ENCODE data around the gene DPP6. TPM values are rescaled to one million over a fixed set of nuclear protein-coding genes. Genes with fewer than 3 reads are reported as not detected.

Gene DPP6
- total and polyA plus RNA-seq, 9 of the 15 experiments (the other 6 are each of a cell fraction or from before 2014, with no cell fraction given): not detected

- TF ChIP-seq ZBTB49 (CRISPR knock-in tag; IDR thresholded peaks at IDR 0.05; ENCODE audit: borderline replicate concordance): no peak
- TF ChIP-seq SIN3B (IDR thresholded peaks at IDR 0.05; ENCODE audit: low read depth): no peak
- TF ChIP-seq ZNF766 (CRISPR knock-in tag; conservative IDR thresholded peaks at IDR 0.05): peak; percentile 43; the same call in 1 of the 2 replicates
- no peak for TF ChIP-seq NR2C1 (IDR thresholded peaks at IDR 0.05)
- TF ChIP-seq NR2C1 (tag; IDR thresholded peaks at IDR 0.05): peak; percentile 47; the same call in 1 of the 2 replicates
- peak; percentile 31; the same call in 1 of the 2 replicates for TF ChIP-seq TRIM28 (IDR thresholded peaks at IDR 0.05)
- TF ChIP-seq ZNF316 (IDR thresholded peaks at IDR 0.05): peak; percentile 44
- no peak for TF ChIP-seq HMGXB4 (CRISPR knock-in tag; IDR thresholded peaks at IDR 0.05)
- TF ChIP-seq CBX8 (IDR thresholded peaks at IDR 0.05; ENCODE audit: borderline replicate concordance, extremely low read depth, low read depth, low read length, poor library complexity, severe bottlenecking): no peak
- TF ChIP-seq MEIS2 (IDR thresholded peaks at IDR 0.05; ENCODE audit: partially characterized antibody): peak; percentile 44
- peak; percentile 67; the same call in 1 of the 2 replicates for TF ChIP-seq CREB3L1 (IDR thresholded peaks at IDR 0.05; ENCODE audit: borderline replicate concordance, low read depth)
- peak; percentile 62; the same call in 1 of the 2 replicates for TF ChIP-seq ZBTB17 (CRISPR knock-in tag; IDR thresholded peaks at IDR 0.05)
- no peak for TF ChIP-seq ZBTB26 (CRISPR knock-in tag; IDR thresholded peaks at IDR 0.05)
- no peak for TF ChIP-seq FOXO4 (CRISPR knock-in tag; IDR thresholded peaks at IDR 0.05)
- TF ChIP-seq STAT5A (IDR thresholded peaks at IDR 0.05; ENCODE audit: borderline replicate concordance, low read length): peak; percentile 74
- no peak for TF ChIP-seq SRF (CRISPR knock-in tag; IDR thresholded peaks at IDR 0.05)
Measured at GRCh38 chr7:154672659-154673415, 620.6 kb downstream of the DPP6 start (continued).
